HG03097 (cell line): ENCODE results near the gene NEK6.

Experiments used
- ATAC-seq: cut with Tn5 transposase; IDR thresholded peaks from one replicate; pipeline ENCODE4 v1.9.1; 2021; ENCODE audit not compliant: unreplicated experiment, low FRiP score

Gene NEK6

GRCh38 chr9:124349675-124350493, 92.1 kb downstream of the NEK6 start:
- ATAC-seq, result no peak

- ATAC-seq, result no peak
Observed at GRCh38 chr9:124350494-124351263, 92.9 kb downstream of the NEK6 start.

- no peak for ATAC-seq
Observed at GRCh38 chr9:124351672-124352468, 94.1 kb downstream of the NEK6 start.

GRCh38 chr9:124352616-124353015, 94.9 kb downstream of the NEK6 start:
- no peak for ATAC-seq

- ATAC-seq, result no peak
Observed at GRCh38 chr9:124353166-124353768, 95.5 kb downstream of the NEK6 start.

- no peak for ATAC-seq
Observed at GRCh38 chr9:124353811-124354274, 96.1 kb downstream of the NEK6 start.

GRCh38 chr9:124354346-124355038, 96.7 kb downstream of the NEK6 start:
- ATAC-seq, result no peak

GRCh38 chr9:124355039-124355940, 97.5 kb downstream of the NEK6 start:
- ATAC-seq, result no peak

- ATAC-seq, result no peak
Observed at GRCh38 chr9:124355941-124356744, 98.4 kb downstream of the NEK6 start.

- ATAC-seq, result no peak
Observed at GRCh38 chr9:124356745-124357390, 99.1 kb downstream of the NEK6 start.

- no peak for ATAC-seq
Observed at GRCh38 chr9:124357721-124358361, 100.1 kb downstream of the NEK6 start.

GRCh38 chr9:124358631-124359030, 100.9 kb downstream of the NEK6 start:
- ATAC-seq, result no peak

GRCh38 chr9:124359426-124359825, 101.7 kb downstream of the NEK6 start:
- ATAC-seq, result no peak

GRCh38 chr9:124359855-124360678, 102.3 kb downstream of the NEK6 start:
- no peak for ATAC-seq

GRCh38 chr9:124361128-124361527, 103.4 kb downstream of the NEK6 start:
- ATAC-seq, result no peak

- ATAC-seq, result no peak
Observed at GRCh38 chr9:124363326-124364096, 105.8 kb downstream of the NEK6 start.
